22Rv1 (cell line): Measurements from ENCODE around the gene PLXNA2.

Experiments used
- CTCF ChIP-seq: fragments of 450-650 bp; IDR thresholded peaks from 2 replicates; pipeline ENCODE4 v1.5.1; 2017; ENCODE audit warnings: mild to moderate bottlenecking
- ZFX ChIP-seq: fragments of 450-650 bp; IDR thresholded peaks from 2 replicates; pipeline ENCODE4 v1.6.1; 2017; ENCODE audit warnings: antibody characterized with exemption, borderline replicate concordance

GRCh38 chr1:208153386-208153785 lies 90.8 kb downstream of the PLXNA2 start:
- TF ChIP-seq CTCF (no peak), ZFX (no peak)
